Activated naive CD8-positive, alpha-beta T cell treated with anti-CD3 and anti-CD28 coated beads, Interleukin-2, amount 50 U/mL, for 16 hours (primary cell): ENCODE measurements around the gene VSX2.

Source experiments
- DNase-seq: peaks from one replicate; pipeline ENCODE4 v3.0.0-alpha.2; 2020; ENCODE audit warnings: low read depth, low spot score

The VSX2 gene

GRCh38 chr14:74221741-74222140, 17.5 kb upstream of the VSX2 start:
- no peak for DNase-seq

- no peak for DNase-seq
Observed at GRCh38 chr14:74223016-74223415, 16.2 kb upstream of the VSX2 start.

- no peak for DNase-seq
Observed at GRCh38 chr14:74231784-74232183, 7.5 kb upstream of the VSX2 start.

GRCh38 chr14:74235017-74235416, 4.2 kb upstream of the VSX2 start:
- DNase-seq: no peak

GRCh38 chr14:74237441-74237840, 1.8 kb upstream of the VSX2 start:
- no peak for DNase-seq

GRCh38 chr14:74239848-74240793, 872 bp downstream of the VSX2 start:
- no peak for DNase-seq

- DNase-seq: no peak
Observed at GRCh38 chr14:74240794-74241651, 1.8 kb downstream of the VSX2 start.

- no peak for DNase-seq
Observed at GRCh38 chr14:74241652-74242017, 2.4 kb downstream of the VSX2 start.

GRCh38 chr14:74242021-74242779, 3.0 kb downstream of the VSX2 start:
- DNase-seq: no peak

GRCh38 chr14:74242780-74243042, 3.5 kb downstream of the VSX2 start:
- no peak for DNase-seq

- no peak for DNase-seq
Observed at GRCh38 chr14:74243051-74243450, 3.8 kb downstream of the VSX2 start.

- DNase-seq: no peak
Observed at GRCh38 chr14:74244115-74244514, 4.9 kb downstream of the VSX2 start.

- no peak for DNase-seq
Observed at GRCh38 chr14:74245292-74245691, 6.0 kb downstream of the VSX2 start.

- no peak for DNase-seq
Observed at GRCh38 chr14:74246542-74246941, 7.3 kb downstream of the VSX2 start.

GRCh38 chr14:74248017-74248416, 8.8 kb downstream of the VSX2 start:
- no peak for DNase-seq

- DNase-seq: no peak
Observed at GRCh38 chr14:74249433-74250375, 10.5 kb downstream of the VSX2 start.

GRCh38 chr14:74255281-74255680, 16.0 kb downstream of the VSX2 start:
- DNase-seq: no peak

GRCh38 chr14:74257078-74257940, 18.1 kb downstream of the VSX2 start:
- peak; percentile 21 for DNase-seq

- DNase-seq: no peak
Observed at GRCh38 chr14:74257941-74258763, 18.9 kb downstream of the VSX2 start.
